HEK293T (cell line): Measurements from ENCODE around the gene VPREB3.

Source experiments
- CTCF ChIA-PET: fragments of 350-600 bp; formaldehyde crosslinking; extraction: SDS; loops from one replicate; lab custom pipeline; 2021; ENCODE audit warnings: antibody characterized with exemption, inconsistent platforms; lab: Yijun Ruan, JAX
- POLR2A ChIA-PET: fragments of 350-600 bp; formaldehyde crosslinking; extraction: SDS; loops from one replicate; lab custom pipeline; 2020; ENCODE audit warnings: antibody characterized with exemption, inconsistent platforms; lab: Yijun Ruan, JAX
- DNase-seq: peaks from one replicate; pipeline ENCODE4 v3.0.0; 2012; ENCODE audit warnings: mixed read lengths; ENCODE audit errors: extremely low spot score
- ARNT ChIP-seq: fragments of 450-650 bp; IDR thresholded peaks from 2 replicates; pipeline ENCODE4 v1.6.1; 2017; ENCODE audit warnings: mild to moderate bottlenecking
- BHLHE40 ChIP-seq: fragments of 450-650 bp; IDR thresholded peaks from 2 replicates; pipeline ENCODE4 v1.6.1; 2016; ENCODE audit warnings: mild to moderate bottlenecking, moderate library complexity, borderline replicate concordance
- CTBP1 ChIP-seq: fragments of 450-650 bp; IDR thresholded peaks from 2 replicates; pipeline ENCODE4 v1.6.1; 2016; ENCODE audit warnings: borderline replicate concordance
- ELF4 ChIP-seq: fragments of 450-650 bp; IDR thresholded peaks from 2 replicates; pipeline ENCODE4 v1.6.1; 2017; ENCODE audit warnings: antibody characterized with exemption
- FOXA1 ChIP-seq: fragments of 450-650 bp; IDR thresholded peaks from 2 replicates; pipeline ENCODE4 v1.6.1; 2016; ENCODE audit warnings: mild to moderate bottlenecking
- FOXK2 ChIP-seq: fragments of 450-650 bp; IDR thresholded peaks from 2 replicates; pipeline ENCODE4 v1.6.1; 2016; ENCODE audit warnings: mild to moderate bottlenecking
- FOXM1 ChIP-seq: fragments of 450-650 bp; IDR thresholded peaks from 2 replicates; pipeline ENCODE4 v1.6.1; 2017; ENCODE audit warnings: mild to moderate bottlenecking, borderline replicate concordance
- HDGF ChIP-seq: fragments of 450-650 bp; IDR thresholded peaks from 2 replicates; pipeline ENCODE4 v1.6.1; 2017; ENCODE audit warnings: antibody characterized with exemption, borderline replicate concordance
- L3MBTL2 ChIP-seq: fragments of 450-650 bp; conservative IDR thresholded peaks from 2 replicates; pipeline ENCODE4 v1.6.1; 2016; ENCODE audit warnings: mild to moderate bottlenecking
- LEF1 ChIP-seq: fragments of 450-650 bp; IDR thresholded peaks from 2 replicates; pipeline ENCODE4 v1.6.1; 2017; ENCODE audit warnings: mild to moderate bottlenecking, borderline replicate concordance
- NFRKB ChIP-seq: fragments of 450-650 bp; IDR thresholded peaks from 2 replicates; pipeline ENCODE4 v1.6.1; 2016; ENCODE audit warnings: mild to moderate bottlenecking, moderate library complexity
- SP1 ChIP-seq: fragments of 450-650 bp; IDR thresholded peaks from 2 replicates; pipeline ENCODE4 v1.6.1; 2017
- SUZ12 ChIP-seq: fragments of 450-650 bp; IDR thresholded peaks from 2 replicates; pipeline ENCODE4 v1.6.1; 2016; ENCODE audit warnings: mild to moderate bottlenecking
- TARDBP ChIP-seq: fragments of 450-650 bp; IDR thresholded peaks from 2 replicates; pipeline ENCODE4 v1.6.1; 2016
- ZNF384 ChIP-seq: fragments of 450-650 bp; IDR thresholded peaks from 2 replicates; pipeline ENCODE4 v1.6.1; 2016
- TF ChIP-seq, protein P1 (sequence below): fragments of 450-650 bp; IDR thresholded peaks from 2 replicates; pipeline ENCODE4 v1.6.1; 2016

VPREB3 gene

DNA sequence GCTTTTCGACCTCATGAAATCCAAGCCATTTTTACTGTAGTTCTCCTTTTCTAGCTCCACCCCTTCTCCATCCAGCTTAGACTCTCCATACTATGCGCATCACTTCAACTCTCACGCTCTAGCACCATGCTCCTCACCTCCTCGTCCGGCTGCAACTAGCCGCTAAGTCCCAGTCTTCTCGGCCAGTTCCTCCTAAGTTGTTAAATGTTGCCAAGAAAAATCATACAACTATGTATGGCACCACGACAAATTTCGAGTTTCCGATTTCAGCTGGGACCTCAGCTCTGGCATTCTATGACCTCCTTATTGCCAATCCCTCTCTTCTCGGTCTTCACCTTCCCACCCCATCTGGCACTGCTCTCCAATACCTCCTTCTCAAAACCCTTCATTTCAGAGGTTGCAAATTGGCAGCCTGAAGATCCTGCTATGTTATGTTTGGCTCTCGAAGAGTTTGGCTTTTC is 4.4 kb downstream of the VPREB3 start:
- ChIA-PET POLR2A (interaction anchor here (1.4 to 3.3 kb wide), 6 partner anchors 12 to 122 kb away, joined by 3 to 19 read pairs (median 8); partner anchors contain the start of genes C22orf15, CHCHD10 and SLC2A11), CTCF (interaction anchor here (0.6 to 0.8 kb wide), 3 partner anchors 16 to 27 kb away, joined by 3 read pairs; partner anchors contain the start of gene CHCHD10)
- TF ChIP-seq HDGF, result no peak
- no peak for TF ChIP-seq CTBP1
- TF ChIP-seq ZNF384, result no peak
- TF ChIP-seq FOXK2, result no peak
- no peak for TF ChIP-seq ELF4
- no peak for TF ChIP-seq FOXA1
- TF ChIP-seq, protein P1, sequence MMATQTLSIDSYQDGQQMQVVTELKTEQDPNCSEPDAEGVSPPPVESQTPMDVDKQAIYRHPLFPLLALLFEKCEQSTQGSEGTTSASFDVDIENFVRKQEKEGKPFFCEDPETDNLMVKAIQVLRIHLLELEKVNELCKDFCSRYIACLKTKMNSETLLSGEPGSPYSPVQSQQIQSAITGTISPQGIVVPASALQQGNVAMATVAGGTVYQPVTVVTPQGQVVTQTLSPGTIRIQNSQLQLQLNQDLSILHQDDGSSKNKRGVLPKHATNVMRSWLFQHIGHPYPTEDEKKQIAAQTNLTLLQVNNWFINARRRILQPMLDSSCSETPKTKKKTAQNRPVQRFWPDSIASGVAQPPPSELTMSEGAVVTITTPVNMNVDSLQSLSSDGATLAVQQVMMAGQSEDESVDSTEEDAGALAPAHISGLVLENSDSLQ, result no peak
- no peak for TF ChIP-seq L3MBTL2
- TF ChIP-seq NFRKB, result no peak
- TF ChIP-seq BHLHE40, result no peak
- TF ChIP-seq SP1, result no peak
- TF ChIP-seq TARDBP, result no peak
- TF ChIP-seq ARNT, result no peak
- TF ChIP-seq FOXM1, result no peak
- no peak for TF ChIP-seq LEF1
- DNase-seq, result no peak

DNA sequence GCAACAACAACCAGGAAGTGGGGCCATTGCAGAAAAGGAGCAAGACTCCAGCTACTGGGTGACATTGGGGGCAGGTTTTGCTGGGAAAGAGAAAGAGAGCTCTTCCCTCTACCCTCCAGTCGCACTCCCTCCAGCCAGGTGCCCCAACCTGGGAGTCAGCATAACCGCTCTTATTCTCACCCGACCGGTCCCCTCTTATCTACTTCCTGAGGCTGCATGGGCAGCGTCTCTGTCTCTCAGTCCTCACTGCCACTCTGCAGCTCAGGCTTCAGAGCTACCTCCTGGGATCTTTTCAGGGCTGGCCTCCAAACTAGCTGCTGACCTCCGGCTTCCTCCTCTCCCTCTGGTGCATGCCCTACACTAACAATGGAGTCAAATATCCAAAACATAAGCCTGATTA is 8.4 kb downstream of the VPREB3 start:
- TF ChIP-seq ELF4 (no peak), FOXM1 (no peak), TARDBP (no peak), SP1 (no peak), LEF1 (no peak), FOXA1 (no peak), ZNF384 (no peak), HDGF (no peak), BHLHE40 (no peak), NFRKB (no peak), CTBP1 (no peak), L3MBTL2 (no peak), ARNT (no peak), SUZ12 (no peak), FOXK2 (no peak)
- TF ChIP-seq, protein P1, result no peak
- CTCF ChIA-PET, result interaction anchor here (0.6 kb wide), 1 partner anchor 671 kb away, joined by 3 read pairs; no protein-coding TSS in a partner anchor
- POLR2A ChIA-PET, result interaction anchor here (2.8 kb wide), 1 partner anchor 112 kb away, joined by 13 read pairs; the partner anchor contains the start of gene SLC2A11
- DNase-seq, result no peak

DNA sequence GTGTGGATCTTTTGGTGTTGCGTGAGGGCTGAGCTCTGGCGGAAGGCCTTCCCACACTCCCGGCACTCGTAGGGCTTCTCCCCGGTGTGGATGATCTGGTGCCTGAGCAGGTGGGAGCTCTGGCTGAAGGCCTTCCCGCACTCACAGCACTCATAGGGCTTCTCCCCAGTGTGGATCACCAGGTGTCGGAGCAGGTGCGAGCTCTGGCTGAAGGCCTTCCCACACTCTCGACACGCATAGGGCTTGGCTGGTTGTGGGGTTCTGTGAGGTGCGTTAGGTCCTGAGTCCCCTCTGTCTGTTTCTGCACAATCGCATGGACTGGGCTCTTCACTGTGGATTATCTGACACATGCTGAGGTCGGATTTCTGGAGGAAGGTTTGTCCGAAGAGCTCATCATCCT is 9.7 kb downstream of the VPREB3 start:
- ChIA-PET POLR2A (interaction anchor here (2.8 kb wide), 1 partner anchor 113 kb away, joined by 13 read pairs; the partner anchor contains the start of gene SLC2A11), CTCF (no interaction called here)
- TF ChIP-seq FOXM1 (no peak), LEF1 (no peak), SUZ12 (no peak), ZNF384 (no peak), ELF4 (no peak), CTBP1 (no peak), FOXA1 (no peak), TARDBP (no peak), L3MBTL2 (no peak), NFRKB (no peak), ARNT (no peak), SP1 (no peak), BHLHE40 (no peak), HDGF (no peak), FOXK2 (no peak)
- TF ChIP-seq, protein P1, result no peak

DNA sequence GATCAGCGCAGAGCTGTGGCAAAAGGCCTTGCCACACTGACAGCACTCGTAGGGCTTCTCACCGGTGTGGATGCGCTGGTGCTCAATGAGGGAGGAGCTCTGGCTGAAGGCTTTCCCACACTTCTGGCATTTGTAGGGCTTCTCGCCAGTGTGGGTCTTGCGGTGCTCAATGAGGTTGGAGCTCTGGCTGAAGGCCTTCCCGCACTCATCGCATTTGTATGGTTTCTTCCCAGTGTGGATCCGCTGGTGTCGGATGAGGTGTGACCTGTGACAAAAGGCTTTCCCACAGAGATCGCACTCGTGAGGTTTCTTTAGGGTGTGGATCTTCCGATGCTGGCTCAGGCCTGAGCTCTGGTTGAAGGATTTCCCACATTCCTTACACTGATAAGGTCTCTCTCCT is 10.2 kb downstream of the VPREB3 start:
- DNase-seq, result no peak
- TF ChIP-seq, protein P1, result no peak
- ChIA-PET CTCF (no interaction called here), POLR2A (interaction anchor here (1.0 to 2.8 kb wide), 2 partner anchors 16 to 114 kb away, joined by 3 to 13 read pairs; partner anchors contain the start of gene SLC2A11)

More for the DNA sequence above, 9.7 kb downstream of the VPREB3 start:
- DNase-seq, result no peak

DNA sequence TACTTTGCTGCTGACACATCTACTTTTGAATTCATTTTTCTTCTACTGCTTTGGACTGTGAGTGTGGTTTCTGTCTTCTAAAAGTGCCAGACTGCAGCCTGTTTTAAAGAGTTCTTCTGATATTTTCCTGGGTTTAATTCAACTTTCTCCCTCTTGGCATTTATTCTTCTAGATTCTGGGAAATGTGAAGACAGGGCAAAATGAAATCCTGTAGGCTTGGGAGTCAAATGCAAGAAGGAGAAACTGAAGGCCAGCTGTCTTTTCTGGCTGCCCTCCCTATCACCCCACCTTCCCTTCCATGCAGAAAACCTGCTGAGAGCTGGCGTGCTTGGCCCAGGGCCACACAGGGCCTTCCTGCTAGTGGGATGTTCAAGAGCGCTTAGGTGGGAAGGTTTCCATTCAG is 10.9 kb downstream of the VPREB3 start:
- TF ChIP-seq NFRKB (no peak), ARNT (no peak), FOXK2 (no peak), BHLHE40 (no peak), SP1 (no peak), TARDBP (no peak), HDGF (no peak), SUZ12 (no peak), FOXM1 (no peak)
- TF ChIP-seq, protein P1, result no peak
- no peak for DNase-seq
- POLR2A ChIA-PET, result interaction anchor here (1.0 to 2.8 kb wide), 2 partner anchors 15 to 114 kb away, joined by 3 to 13 read pairs; partner anchors contain the start of gene SLC2A11
- CTCF ChIA-PET, result no interaction called here
